Adipose tissue (tissue), 3 donors: ENCODE measurements around the gene CDKAL1. TPM values are rescaled to one million over a fixed set of nuclear protein-coding genes. Genes with fewer than 3 reads are reported as not detected.

Source experiments
- H3K27ac ChIP-seq: one replicate; pipeline ENCODE4 v1.5.1; 2013; ENCODE audit warnings: low read depth, low read length
- WGBS, 3 donors: extraction: QIAGEN DNeasy Blood & Tissue Kit; methylation state at CpG; one replicate each; pipeline ENCODE4 v1.1.7; 2013; 5-methylcytosine and 5-hydroxymethylcytosine counted together
- polyA plus RNA-seq, 3 donors: library from polyadenylated mRNA; stranded (reverse); fragments of 200-250 nt; gene quantifications; one replicate each; pipeline ENCODE4 v1.2.3, GENCODE V29; 2013
- donor health status: healthy with polysubstance abuse.
- donor health status: Bipolar disorder and iron deficiency.
- donor health status: healthy.

CDKAL1 gene
- polyA plus RNA-seq, 3 donors = 2.9 to 6.0 (median 3.6) TPM

DNA sequence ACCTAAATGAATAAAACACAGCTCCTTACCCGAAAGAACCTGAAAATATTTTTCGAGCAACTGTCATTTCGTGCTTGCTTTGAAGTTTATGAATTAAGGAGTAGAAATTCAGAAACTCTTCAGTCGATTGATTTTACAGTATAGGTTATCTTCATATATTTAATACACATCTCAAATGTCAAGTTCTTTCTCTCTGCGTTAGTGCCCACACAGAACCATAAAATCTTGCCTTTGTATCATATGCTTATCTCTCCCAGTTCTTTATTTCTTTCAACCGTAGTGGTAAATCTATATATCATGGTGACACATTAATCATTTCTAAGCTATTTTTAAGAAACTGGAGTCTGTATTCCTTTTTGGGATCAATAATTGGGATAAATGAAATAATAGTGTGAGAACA lies 397.5 kb downstream of the CDKAL1 start:
- H3K27ac ChIP-seq = no peak overlapping the region
- WGBS, 3 donors = 82 to 96% (median 93%) methylated on average over 6 of the region's 6 CpGs

DNA sequence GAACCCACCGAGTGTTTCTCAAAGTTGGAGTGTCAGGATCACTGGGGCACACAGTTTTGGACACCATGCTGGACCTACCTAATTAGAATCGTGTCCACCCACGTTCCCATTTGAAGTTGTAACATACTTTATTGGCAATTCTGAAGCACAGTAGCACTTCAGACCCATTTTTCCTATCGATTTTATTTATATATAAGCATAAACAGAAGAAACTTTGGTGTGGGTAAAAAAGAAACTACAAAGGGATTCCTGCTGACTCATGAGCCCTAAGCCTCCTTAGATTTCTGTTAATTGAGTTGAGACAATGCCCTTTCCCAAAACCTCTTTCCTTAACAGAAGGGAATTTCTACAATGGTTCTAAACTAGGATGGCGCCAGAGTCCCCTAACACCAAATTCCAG lies 398.0 kb downstream of the CDKAL1 start:
- no peak overlapping the region for H3K27ac ChIP-seq
- 90 to 97% (median 92%) methylated on average over 5 of the region's 5 CpGs for WGBS, 3 donors

DNA sequence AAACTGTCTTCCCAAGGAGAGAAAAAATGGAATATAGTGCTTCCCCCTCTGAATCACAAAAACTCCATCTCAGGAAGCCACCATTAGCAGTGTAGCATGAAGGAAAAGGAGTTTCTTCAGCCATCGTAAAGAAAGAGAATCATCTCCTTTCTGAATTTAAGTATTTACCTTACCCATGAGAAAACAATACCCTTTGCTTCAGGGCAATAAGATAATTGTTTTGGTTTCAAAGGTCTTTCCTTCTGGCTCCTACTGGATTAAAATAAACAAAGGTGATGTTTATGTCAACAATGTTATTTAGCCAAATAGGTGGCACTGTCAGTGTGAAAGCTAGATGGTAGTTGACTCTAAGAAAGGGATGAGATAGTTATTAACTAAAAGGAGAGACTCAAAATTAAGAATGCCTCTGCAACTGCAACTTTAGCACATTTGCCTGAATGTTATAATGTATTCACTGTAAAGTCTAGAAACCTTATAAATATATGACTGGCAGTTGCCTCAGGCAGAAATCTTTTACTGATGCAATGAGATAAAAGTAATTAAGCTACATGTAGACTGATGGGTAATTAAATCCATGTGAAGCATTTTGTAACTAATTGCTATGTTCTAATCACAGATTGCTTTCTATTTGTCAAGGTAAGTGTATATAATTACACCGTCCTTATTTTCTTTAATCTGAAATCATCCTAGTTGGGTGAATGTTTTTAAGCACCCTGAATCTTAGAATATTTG lies 399.0 kb downstream of the CDKAL1 start:
- WGBS, 3 donors = 76 to 94% (median 91%) methylated on average over 2 of the region's 2 CpGs
- no peak overlapping the region for H3K27ac ChIP-seq

DNA sequence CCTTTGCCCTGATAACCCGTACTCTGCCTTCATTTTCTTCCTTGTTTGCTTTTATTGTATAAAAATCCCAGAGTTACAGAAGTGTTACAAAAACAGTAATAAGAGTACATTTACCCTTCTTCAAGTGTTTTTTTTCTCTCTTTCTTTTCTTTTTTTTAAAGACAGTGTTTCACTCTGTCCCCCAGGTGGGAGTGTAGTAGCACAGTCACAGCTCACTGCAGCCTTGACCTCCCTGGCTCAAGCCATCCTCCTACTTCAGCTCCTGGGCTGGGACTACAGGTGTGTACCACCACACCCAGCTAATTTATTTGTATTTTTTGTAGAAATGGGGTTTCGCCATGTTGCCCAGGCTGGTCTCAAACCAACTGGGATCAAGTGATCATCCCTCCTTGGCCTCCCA lies 402.7 kb downstream of the CDKAL1 start:
- 98 to 99% (median 98%) methylated on average over 2 of the region's 2 CpGs for WGBS, 3 donors
- H3K27ac ChIP-seq = no peak overlapping the region

DNA sequence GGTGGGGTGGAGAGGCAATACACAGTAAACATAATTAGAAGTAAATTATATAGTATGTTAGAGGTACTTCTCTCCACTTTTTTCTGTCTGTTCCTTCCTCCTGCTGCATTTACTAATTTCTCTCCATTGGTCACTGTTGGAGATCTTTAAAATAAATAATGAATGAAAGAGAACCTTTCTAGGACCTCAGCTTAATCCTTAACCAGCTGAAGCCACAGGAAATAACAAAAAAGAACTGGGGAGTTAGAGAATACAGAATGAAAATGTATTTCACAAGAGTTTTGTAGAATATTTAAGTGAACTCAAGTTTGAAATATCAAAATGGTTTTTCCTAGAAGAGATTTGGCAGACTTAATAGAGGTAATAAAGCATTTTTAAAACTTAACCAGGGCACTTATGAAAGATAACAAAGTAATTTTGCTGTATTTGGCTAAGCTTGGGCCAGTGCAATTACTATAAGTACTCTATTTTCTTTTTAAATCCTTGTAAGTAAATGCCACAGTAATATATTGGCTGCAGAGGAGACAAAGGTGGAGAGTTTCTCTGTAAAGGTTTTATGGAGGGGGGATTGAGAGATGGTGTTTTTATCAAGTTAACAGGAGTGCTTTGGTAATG lies 405.0 kb downstream of the CDKAL1 start:
- H3K27ac ChIP-seq = no peak overlapping the region

DNA sequence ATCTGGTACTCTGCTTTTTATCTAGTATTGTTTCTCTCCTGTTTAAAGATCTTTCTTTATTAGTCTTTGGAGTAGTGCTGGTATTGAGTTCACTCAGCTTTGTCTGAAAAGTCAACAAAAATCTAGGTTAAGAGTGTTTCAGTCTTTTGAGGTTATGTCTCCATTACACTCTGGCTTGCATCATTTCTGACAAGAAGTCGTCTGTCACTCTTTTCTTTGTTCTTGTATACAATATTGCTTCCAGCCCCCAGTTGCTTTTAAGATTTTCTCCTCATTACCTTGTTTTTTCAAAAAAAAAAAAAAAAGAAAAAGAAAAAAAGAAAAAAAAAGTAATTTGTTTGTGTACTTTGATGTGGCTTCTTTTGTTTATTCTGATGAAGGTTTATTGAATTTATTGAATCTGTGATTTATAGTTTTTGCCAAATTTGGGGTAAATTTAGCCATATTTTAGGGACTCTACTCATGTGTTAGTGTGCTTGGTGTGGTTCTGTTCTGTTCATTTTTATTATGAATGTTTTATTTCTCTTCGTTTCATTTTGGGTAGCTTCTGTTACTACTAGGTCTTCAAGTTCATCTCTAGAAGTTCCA lies 408.9 kb downstream of the CDKAL1 start:
- no peak overlapping the region for H3K27ac ChIP-seq
- 67 to 92% (median 89%) methylated on average over 2 of the region's 2 CpGs for WGBS, 3 donors

DNA sequence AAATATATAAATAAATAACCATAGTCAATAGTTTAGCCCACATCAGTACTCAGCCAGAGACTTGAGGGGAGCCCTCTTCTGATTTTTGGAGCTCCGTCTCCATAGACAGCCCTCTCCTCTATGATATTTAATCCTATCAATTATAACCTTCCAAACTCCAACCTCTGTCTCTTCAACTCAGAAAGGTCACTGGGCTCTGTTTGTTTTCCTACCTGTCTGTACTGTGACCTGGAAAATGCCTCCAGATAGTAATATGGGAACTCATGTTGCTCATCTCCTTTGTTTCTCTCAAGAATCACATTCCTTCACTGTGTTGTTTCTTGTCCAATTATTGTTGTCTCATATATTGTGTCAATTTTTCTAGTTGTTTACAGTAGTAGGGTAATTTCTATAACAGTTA lies 409.7 kb downstream of the CDKAL1 start:
- WGBS, 3 donors = 97 to 100% (median 98%) methylated on average over 1 of the region's 1 CpG
- no peak overlapping the region for H3K27ac ChIP-seq

DNA sequence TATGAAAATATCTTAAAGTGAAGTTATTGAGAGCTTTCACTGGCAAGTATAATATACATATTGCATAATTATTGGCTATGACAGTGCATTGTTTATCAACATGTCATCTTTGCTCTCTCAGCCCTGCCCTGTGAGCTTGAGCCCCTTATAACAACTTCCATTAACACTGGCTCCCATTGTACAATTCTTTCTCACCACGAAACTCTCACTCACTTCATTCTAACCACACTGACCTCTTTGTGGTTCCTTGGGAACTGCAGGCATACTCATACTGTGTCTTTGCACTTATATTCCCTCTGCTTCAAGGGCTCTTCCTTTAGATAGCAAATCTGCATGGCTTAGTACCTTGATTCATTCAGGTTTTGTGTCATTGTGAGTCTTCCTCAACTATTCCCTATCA lies 411.8 kb downstream of the CDKAL1 start:
- H3K27ac ChIP-seq = no peak overlapping the region
- 78 to 96% (median 80%) methylated on average over 1 of the region's 1 CpG for WGBS, 3 donors

DNA sequence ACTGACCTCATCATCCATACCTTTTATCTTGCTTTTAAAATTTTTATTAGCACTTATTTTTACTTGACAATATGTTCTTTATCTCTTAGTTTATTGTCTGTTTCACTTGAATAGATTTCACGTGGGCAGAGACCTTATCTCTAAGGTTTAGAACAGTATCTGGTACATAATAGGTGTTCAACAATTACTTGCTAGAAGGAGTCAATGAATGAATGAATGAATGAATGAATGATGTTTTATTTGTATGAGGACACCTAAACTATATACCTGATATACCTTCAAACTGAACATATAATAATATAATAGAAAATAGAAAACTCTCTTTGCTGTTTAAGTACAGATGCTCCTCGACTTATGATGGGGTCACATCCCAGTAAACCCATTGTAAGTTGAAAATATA lies 412.6 kb downstream of the CDKAL1 start:
- WGBS, 3 donors = 93 to 99% (median 93%) methylated on average over 2 of the region's 2 CpGs
- H3K27ac ChIP-seq = no peak overlapping the region

DNA sequence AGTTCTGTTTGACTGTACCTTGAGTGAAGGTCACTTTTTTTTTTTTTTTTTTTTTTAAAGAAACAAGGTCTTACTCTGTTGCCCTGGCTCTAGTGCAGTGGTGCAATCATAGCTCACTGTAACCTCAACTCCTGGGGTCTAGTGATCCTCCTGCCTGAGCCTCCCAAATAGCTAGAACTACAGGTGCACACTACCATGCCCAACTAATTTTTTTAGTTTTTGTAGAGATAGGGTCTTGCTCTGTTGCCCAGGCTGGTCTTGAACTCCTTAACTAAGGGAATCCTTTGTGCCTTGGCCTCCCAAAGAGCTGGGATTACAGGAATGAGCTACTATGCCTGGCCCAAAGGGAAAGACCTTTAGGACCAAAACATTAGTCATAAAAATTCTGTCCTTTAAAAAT lies 413.7 kb downstream of the CDKAL1 start:
- H3K27ac ChIP-seq = no peak overlapping the region

DNA sequence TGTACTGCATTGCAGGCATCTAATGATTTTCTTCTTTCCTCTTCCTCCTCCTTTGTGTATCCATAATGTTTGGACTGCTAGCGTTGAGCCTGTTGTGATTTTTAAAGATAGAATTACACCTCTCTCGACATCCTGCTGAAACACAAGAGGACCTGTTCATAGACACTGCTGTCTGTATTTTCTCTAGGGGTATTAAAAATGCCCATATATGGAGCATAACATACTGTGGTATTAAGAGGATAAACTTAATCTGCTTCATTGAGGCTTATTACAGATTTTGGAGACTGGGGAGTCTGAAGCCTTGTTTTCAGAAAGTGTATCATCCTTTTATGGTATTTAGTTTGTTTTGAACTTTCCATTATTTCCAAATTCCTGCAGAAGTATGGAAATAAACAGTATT lies 414.3 kb downstream of the CDKAL1 start:
- 65 to 83% (median 66%) methylated on average over 2 of the region's 2 CpGs for WGBS, 3 donors
- H3K27ac ChIP-seq = no peak overlapping the region

DNA sequence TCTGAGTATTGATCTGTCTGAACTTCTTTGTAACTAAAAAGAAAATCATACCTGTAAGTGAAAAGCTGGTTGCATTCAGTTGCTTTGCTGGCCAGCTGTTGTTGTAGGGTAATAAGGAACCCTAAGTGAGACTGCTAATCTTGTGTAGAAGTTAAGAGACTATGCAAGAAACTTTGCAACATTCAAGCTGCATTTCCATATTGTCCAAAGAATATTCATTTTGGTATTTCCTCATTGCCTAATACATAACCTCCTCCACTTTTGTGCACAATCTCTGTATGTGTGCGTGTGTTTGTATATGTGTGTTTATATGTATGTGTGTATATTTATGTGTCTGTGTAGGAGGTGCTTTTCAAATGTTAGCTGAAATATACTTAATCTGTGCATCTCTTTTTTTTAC lies 414.9 kb downstream of the CDKAL1 start:
- WGBS, 3 donors = 93 to 97% (median 97%) methylated on average over 1 of the region's 1 CpG
- no peak overlapping the region for H3K27ac ChIP-seq

DNA sequence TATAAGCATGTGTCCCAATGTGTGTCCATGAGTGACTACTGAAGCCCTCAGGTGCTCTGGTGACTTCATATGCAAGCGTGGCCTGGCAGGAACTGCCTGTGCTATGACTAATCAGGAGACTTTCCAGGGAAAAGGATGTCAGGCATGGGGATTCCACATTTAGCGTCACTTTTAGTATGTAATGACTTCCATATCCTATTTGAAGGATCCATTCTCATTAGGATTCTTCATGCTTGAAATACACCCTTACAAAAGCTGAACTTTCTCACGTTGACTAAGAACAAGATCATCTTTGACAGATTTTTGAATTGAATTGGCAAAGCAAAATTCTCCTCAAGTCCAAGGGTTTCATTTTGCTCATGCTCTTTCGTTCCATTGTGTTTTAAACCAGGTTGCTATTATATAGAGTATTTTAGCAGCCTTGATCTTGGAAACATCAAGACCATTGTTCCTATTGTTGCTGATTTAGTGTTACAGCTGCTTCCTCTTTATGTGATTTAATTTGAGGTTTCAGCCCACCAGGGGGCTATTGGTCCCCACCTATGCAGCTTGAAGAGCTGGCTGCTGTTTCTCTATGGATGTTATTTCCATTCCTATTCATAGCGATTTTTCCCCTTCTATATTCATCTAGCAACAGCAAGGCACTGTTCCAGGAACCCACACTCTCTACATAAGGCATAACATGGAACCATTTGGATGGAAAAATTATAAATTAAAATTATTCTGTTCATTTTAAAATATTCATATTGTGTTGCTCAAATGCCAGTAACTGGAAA lies 418.6 kb downstream of the CDKAL1 start:
- H3K27ac ChIP-seq = no peak overlapping the region
- 75 to 90% (median 76%) methylated on average over 5 of the region's 5 CpGs for WGBS, 3 donors

DNA sequence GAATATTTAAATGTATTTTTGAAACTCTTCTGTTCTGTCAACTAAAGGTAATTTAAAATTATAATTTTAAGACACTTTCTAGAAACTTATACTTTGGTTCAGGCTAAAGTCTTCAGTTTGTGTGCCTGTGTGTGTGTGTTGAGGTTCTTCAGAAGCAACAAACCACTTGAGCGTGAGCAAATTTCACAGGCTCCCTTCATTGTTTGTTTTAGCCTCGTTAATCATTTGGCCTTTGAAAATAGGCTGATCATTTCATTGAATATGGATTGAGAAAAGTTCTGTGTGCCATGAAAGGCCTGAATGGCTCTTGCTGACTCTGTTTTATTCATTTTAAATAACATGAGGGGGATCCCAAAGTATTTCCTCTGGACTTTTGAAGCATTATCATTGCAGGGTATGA lies 420.1 kb downstream of the CDKAL1 start:
- H3K27ac ChIP-seq = no peak overlapping the region
- WGBS, 3 donors = 34 to 88% (median 80%) methylated on average over 2 of the region's 2 CpGs

DNA sequence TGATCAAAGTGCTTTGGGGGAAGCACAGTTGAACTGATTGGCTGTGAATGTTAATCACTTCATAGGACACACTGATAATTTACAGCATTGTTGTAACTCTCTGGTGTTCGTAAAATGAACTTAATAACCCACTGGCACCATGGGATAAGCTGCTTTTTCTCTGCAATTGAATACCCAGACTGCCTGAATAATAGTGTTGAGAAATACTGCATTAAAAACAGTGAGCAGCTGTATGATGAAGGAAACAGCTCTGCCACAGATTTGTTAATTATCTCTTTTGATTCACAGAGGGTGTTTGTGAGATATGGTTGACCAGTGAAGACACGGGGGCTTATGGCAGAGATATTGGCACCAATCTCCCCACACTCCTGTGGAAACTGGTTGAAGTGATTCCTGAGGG lies 420.9 kb downstream of the CDKAL1 start:
- 86 to 92% (median 89%) methylated on average over 2 of the region's 2 CpGs for WGBS, 3 donors
- no peak overlapping the region for H3K27ac ChIP-seq

DNA sequence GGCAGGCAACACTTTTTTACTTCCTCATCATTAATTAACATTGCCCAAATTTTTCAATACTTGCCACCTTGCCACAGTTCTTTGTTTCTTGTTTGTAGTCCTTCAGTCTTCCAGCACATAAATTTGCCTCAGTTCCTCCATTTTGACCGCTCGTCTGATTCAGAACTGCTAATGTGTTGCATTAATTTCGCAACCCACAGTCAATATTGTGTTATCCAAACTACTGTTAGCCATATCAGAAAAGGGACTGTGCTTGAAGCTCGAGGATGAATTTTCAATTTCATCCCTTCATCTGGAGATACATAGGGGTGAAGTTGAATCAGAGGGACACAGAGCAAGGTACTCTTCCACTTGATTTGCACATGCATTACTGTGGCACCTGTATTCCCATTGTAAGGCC lies 421.5 kb downstream of the CDKAL1 start:
- WGBS, 3 donors = 89 to 94% (median 90%) methylated on average over 4 of the region's 4 CpGs
- no peak overlapping the region for H3K27ac ChIP-seq

DNA sequence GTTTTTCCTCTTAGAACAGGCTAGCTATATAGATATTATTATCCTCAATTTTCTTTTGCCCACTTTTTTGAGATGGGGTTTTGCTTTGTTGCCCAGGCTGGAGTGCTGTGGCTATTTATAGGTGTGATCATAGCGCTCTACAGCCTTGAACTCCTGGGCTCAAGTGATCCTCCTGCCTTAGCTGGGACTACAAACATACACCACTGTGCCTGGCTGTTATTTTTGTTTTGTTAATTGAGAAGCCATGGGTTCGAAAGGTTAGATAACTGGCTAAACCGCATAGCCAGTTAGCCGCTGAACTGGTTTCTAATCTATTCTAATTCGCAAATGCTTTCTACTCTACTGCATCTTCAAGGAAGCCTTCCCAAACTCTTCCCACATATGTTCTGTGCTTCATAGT lies 425.8 kb downstream of the CDKAL1 start:
- H3K27ac ChIP-seq = no peak overlapping the region
- 93 to 98% (median 96%) methylated on average over 5 of the region's 5 CpGs for WGBS, 3 donors

DNA sequence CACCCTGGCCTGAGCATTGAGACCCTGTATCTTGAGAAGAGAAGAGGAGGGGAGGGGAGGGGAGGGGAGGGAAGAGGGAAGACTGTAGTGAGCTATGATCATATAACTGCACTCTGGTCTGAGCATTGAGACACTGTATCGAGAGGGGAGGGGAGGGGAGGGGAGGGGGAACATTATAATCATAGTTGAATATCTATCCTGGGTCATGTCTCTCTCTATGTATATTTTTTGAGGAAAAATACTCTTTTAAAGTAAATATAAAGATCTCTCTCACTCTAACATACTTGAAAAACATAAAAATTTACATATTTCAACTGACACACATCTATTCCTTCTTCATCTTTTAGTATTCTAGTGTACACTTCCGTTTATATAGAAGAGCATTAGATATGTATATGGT lies 431.0 kb downstream of the CDKAL1 start:
- WGBS, 3 donors = 81 to 90% (median 83%) methylated on average over 2 of the region's 2 CpGs
- H3K27ac ChIP-seq = no peak overlapping the region

DNA sequence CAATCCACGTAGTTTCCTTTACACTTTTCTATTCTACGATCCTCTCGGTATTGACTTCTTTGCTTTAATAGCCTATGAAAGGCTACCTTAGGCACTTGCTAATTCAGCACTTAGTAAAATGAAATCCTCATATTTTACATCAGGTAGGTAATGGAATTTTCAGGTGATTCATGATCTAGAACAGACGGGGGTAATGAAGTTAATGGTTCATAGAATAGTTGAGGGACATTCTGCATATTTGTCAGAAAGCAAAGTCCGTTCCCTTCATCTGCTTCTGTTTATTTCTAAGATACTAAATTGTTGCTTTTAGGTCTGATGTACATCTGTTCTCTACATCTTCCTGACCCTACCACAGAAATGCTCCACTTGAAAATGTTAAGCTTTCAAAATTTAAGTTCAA lies 431.7 kb downstream of the CDKAL1 start:
- 83 to 91% (median 86%) methylated on average over 5 of the region's 5 CpGs for WGBS, 3 donors
- no peak overlapping the region for H3K27ac ChIP-seq
